Right atrium auricular region (tissue), 2 donors: ENCODE results near the gene FFAR3. TPM values are rescaled to one million over a fixed set of nuclear protein-coding genes. Genes with fewer than 3 reads are reported as not detected.

ENCODE experiments used
- DNase-seq: peaks from one replicate; pipeline ENCODE4 v3.0.0-alpha.2; 2019; ENCODE audit warnings: low spot score
- H3K27ac ChIP-seq, 2 donors: fragments of 200-600 bp; sonication (generic); 1 replicate in 1 of 2; 2 replicates in 1 of 2; pipeline ENCODE4 v1.5.1; 2016 to 2019
- H3K27me3 ChIP-seq, 2 donors: fragments of 200-600 bp; sonication (generic); one replicate each; pipeline versions ENCODE4 v1.5.1 to v1.6.0; 2017 to 2019
- H3K36me3 ChIP-seq: fragments of 200-600 bp; sonication (generic); one replicate; pipeline ENCODE4 v1.5.1; 2016
- H3K4me1 ChIP-seq, 2 donors: fragments of 200-600 bp; sonication (generic); one replicate each; pipeline versions ENCODE4 v1.5.1 to v1.6.0; 2017 to 2019
- H3K4me3 ChIP-seq, 2 donors: fragments of 200-600 bp; sonication (generic); 1 replicate in 1 of 2; 2 replicates in 1 of 2; pipeline ENCODE4 v1.5.1; 2017 to 2019; ENCODE audit warnings: mild to moderate bottlenecking in 1 of 2, moderate library complexity in 1 of 2
- H3K9me3 ChIP-seq, 2 donors: fragments of 200-600 bp; sonication (generic); one replicate each; pipeline ENCODE4 v1.5.1; 2019
- CTCF ChIP-seq, 2 donors: fragments of 200-600 bp; sonication (generic); IDR thresholded peaks; one replicate each; pipeline ENCODE4 v1.5.1; 2019; ENCODE audit warnings: antibody characterized with exemption in 2 of 2
- total RNA-seq, 2 donors: library from RNA; depleted of rRNA; stranded (reverse); fragments of >200 nt; gene quantifications; one replicate each; pipeline ENCODE4 v1.1.0, GENCODE V29; 2016

The FFAR3 gene
- total RNA-seq, 2 donors from 2014 or later = not detected

GRCh38 chr19:35396240-35396885 is 38.1 kb downstream of the FFAR3 start:
- no peaks in the 10 kb centered on the region for H3K4me1 ChIP-seq
- H3K27ac ChIP-seq = no peak overlapping the region
- H3K27me3 ChIP-seq = no peaks in the 10 kb centered on the region
- no peaks in the 10 kb centered on the region for H3K36me3 ChIP-seq
- H3K9me3 ChIP-seq = no peaks in the 10 kb centered on the region
- no peak for DNase-seq
- H3K4me3 ChIP-seq = no peak overlapping the region
- no peak for TF ChIP-seq CTCF (IDR thresholded peaks at IDR 0.05)

- no peak for DNase-seq
- no peak for TF ChIP-seq CTCF (IDR thresholded peaks at IDR 0.05)
- H3K27ac ChIP-seq = no peak overlapping the region
- no peak overlapping the region for H3K4me3 ChIP-seq
- H3K36me3 ChIP-seq = no peaks in the 10 kb centered on the region
- no peaks in the 10 kb centered on the region for H3K27me3 ChIP-seq
- H3K9me3 ChIP-seq = no peaks in the 10 kb centered on the region
- H3K4me1 ChIP-seq = no peaks in the 10 kb centered on the region
Observed at GRCh38 chr19:35397064-35397463, 38.8 kb downstream of the FFAR3 start.

GRCh38 chr19:35398570-35398969 is 40.3 kb downstream of the FFAR3 start:
- no peak for TF ChIP-seq CTCF (IDR thresholded peaks at IDR 0.05)
- DNase-seq = no peak
- Histone ChIP-seq H3K36me3 (no peaks in the 10 kb centered on the region), H3K4me1 (no peaks in the 10 kb centered on the region), H3K4me3 (no peak overlapping the region), H3K27ac (no peak overlapping the region), H3K27me3 (no peaks in the 10 kb centered on the region), H3K9me3 (no peaks in the 10 kb centered on the region)

GRCh38 chr19:35399231-35399630 is 41.0 kb downstream of the FFAR3 start:
- no peak overlapping the region for H3K27ac ChIP-seq
- no peak for DNase-seq

GRCh38 chr19:35399948-35400772 is 41.9 kb downstream of the FFAR3 start:
- no peaks in the 10 kb centered on the region for H3K9me3 ChIP-seq
- TF ChIP-seq CTCF (IDR thresholded peaks at IDR 0.05) = no peak
- H3K36me3 ChIP-seq = no peaks in the 10 kb centered on the region
- no peak overlapping the region for H3K27ac ChIP-seq
- DNase-seq = no peak
- no peak overlapping the region for H3K4me3 ChIP-seq
- no peaks in the 10 kb centered on the region for H3K27me3 ChIP-seq
- H3K4me1 ChIP-seq = no peaks in the 10 kb centered on the region

More at GRCh38 chr19:35399231-35399630, 41.0 kb downstream of the FFAR3 start:
- TF ChIP-seq CTCF (IDR thresholded peaks at IDR 0.05) = no peak
- Histone ChIP-seq H3K4me1 (no peaks in the 10 kb centered on the region), H3K36me3 (no peaks in the 10 kb centered on the region), H3K27me3 (no peaks in the 10 kb centered on the region), H3K4me3 (no peak overlapping the region), H3K9me3 (no peaks in the 10 kb centered on the region)
